Measurements from ENCODE around the gene RTN4IP1.
A peak's percentile ranks its signal among the peaks of the same experiment; 100 is the strongest.
"Not testable (repeated sequence)": the region's sequence is repeated elsewhere in the genome, so short reads cannot be mapped to it uniquely, and the experiment has no call there.

RTN4IP1 gene

DNA sequence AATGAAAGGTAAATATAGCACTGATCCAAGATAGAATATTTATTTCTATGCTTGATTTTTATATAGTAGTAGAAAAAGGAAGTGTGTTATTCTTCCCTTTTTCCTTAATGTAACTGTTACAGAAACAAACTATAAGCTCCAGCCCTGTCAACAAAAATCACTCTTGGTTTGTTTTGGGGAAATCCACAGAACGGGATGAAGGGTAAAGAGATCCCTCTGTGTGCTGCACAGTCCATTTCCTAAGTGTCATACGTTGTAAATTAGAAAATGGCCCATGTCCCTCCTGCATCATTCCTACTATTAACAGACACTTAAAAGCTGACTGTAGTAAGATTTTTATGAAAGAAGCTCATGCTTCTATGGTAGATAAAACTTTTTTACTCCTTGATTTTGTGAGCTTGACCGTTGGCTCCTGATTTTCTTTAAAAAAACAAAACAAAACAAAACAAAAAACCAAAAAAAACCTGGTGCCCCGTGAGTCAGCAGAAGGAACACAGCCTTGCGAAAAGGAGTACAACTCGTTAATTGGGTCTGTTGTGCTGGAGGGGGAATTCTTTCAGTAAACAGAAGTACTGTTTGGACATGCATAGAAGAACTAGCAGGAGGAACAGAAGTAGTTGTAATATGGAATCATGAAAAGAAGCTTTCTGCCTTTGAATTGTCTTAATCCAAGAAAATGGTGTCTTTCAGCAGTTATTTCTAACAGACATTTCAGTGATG lies 67.5 kb downstream of the RTN4IP1 start:
- no peak overlapping the region for H3K4me3 ChIP-seq (ENCODE audit: low read depth, low read length)
- no peak for DNase-seq (ENCODE audit: low read depth)
- TF ChIP-seq, protein P1, sequence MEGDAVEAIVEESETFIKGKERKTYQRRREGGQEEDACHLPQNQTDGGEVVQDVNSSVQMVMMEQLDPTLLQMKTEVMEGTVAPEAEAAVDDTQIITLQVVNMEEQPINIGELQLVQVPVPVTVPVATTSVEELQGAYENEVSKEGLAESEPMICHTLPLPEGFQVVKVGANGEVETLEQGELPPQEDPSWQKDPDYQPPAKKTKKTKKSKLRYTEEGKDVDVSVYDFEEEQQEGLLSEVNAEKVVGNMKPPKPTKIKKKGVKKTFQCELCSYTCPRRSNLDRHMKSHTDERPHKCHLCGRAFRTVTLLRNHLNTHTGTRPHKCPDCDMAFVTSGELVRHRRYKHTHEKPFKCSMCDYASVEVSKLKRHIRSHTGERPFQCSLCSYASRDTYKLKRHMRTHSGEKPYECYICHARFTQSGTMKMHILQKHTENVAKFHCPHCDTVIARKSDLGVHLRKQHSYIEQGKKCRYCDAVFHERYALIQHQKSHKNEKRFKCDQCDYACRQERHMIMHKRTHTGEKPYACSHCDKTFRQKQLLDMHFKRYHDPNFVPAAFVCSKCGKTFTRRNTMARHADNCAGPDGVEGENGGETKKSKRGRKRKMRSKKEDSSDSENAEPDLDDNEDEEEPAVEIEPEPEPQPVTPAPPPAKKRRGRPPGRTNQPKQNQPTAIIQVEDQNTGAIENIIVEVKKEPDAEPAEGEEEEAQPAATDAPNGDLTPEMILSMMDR (IDR thresholded peaks at IDR 0.05; ENCODE audit: low read depth, low read length, missing control alignments) = no peak

DNA sequence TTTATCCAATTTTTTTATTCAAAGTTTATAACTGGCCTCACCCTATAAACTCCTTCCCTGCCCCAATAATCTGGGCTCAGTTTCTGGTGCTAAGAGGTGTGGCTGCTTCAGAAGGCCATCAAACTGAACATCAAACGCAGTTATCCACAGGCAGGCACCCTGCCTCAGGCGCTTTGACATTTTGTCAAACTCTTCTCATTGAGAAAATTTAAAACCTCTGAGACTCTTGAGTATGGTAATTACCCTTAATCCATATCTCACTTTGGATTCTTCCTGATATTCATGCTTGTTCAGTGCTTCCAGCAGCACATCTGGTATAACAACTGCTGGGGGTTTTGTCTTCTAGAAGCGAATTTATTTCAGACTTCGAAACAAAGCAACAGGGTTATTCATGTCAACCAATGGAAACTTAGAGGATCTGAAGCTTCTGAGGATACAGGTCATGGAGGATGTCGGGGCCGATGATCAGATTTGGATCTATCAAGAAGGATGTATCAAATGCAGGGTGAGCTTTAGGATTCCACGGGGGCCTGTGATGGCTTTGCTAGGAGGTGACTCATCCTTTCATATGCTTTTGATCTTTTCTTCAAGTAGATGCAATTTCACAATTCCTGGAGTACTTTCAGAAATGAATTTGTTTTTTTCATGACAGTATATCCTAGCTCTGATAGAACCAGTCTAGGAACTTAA lies 68.2 kb downstream of the RTN4IP1 start:
- TF ChIP-seq, protein P1 (IDR thresholded peaks at IDR 0.05; ENCODE audit: low read depth, low read length, missing control alignments) = no peak
- DNase-seq (ENCODE audit: low read depth) = no peak
- no peak overlapping the region for H3K4me3 ChIP-seq (ENCODE audit: low read depth, low read length)

DNA sequence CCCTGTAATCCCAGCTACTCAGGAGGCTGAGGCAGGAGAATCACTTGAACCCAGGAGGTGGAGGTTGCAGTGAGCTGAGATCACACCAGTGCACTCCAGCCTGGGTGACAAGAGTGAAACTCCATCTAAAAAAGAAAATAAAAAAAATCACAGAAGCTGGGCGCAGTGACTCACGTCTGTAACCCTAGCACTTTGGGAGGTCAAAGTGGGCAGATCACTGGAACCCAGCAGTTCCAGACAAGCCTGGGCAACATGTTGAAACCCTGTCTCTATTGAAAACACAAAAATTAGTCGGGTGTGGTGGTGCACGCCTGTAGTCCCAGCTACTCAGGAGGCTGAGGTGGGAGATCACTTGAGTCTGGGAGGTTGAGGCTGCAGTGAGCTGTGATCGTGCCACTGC lies 69.6 kb downstream of the RTN4IP1 start:
- DNase-seq (ENCODE audit: low read depth) = not testable (repeated sequence)

GRCh38 chr6:106558364-106558763 lies 70.9 kb downstream of the RTN4IP1 start:
- no peak for DNase-seq (ENCODE audit: low read depth)
- TF ChIP-seq, protein P1 (IDR thresholded peaks at IDR 0.05; ENCODE audit: low read depth, low read length, missing control alignments) = no peak
- H3K4me3 ChIP-seq (ENCODE audit: low read depth, low read length) = no peak overlapping the region

More for the DNA sequence above, 69.6 kb downstream of the RTN4IP1 start:
- not testable (repeated sequence) for H3K4me3 ChIP-seq (ENCODE audit: low read depth, low read length)

DNA sequence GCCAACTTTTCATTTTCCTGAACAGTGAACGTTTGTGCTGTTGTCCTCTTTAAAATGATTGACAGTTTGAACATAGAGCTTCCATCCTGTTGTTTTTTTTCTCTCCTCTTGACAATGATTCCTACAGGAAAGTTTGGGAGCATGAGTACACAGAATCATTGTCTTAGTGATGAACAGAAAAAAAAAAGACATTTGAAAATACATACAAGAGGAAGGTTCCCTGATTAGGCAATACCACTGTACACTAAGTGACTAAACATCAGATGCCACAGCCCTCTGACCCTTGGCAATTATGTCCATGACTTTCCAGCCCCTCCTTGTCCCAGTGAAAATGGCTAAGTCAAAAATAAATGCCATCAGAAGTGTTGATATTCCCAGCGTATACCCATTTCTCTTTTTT lies 71.5 kb downstream of the RTN4IP1 start:
- H3K4me3 ChIP-seq (ENCODE audit: low read depth, low read length) = no peak overlapping the region
- DNase-seq (ENCODE audit: low read depth) = no peak
- TF ChIP-seq, protein P1 (IDR thresholded peaks at IDR 0.05; ENCODE audit: low read depth, low read length, missing control alignments) = no peak

DNA sequence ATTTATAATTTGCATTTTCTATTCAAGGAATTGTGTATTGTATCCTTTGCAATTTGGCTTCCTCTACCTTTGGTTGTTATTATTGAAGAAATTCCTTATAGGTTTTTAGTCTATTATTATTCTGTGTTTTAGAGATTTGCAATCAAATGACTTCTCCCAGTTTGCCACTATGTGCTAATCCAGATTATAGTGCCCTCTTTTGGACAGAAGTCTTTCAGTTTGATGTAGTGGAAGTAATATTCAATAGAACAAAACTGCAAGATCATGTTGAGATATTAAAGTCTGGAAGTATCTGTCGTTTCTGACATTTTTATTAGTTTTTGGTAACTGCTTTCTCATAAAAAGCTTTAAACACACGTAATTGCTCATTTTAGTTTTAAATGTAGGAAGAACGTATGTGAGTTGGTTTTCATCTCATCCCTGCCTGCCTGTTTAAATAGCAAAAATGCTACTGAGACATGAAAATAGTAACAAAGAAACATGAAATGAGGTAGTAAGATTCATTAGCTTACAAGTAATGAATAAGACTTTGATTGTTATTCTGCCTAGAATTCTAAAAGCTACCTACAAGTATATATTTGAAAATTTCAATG lies 72.8 kb downstream of the RTN4IP1 start:
- H3K4me3 ChIP-seq (ENCODE audit: low read depth, low read length) = no peak overlapping the region
- TF ChIP-seq, protein P1 (IDR thresholded peaks at IDR 0.05; ENCODE audit: low read depth, low read length, missing control alignments) = peak; percentile 9
- no peak for DNase-seq (ENCODE audit: low read depth)

- TF ChIP-seq, protein P1 (IDR thresholded peaks at IDR 0.05; ENCODE audit: low read depth, low read length, missing control alignments) = no peak
- DNase-seq (ENCODE audit: low read depth) = no peak
- H3K4me3 ChIP-seq (ENCODE audit: low read depth, low read length) = no peak overlapping the region
Observed at GRCh38 chr6:106555767-106556166, 73.5 kb downstream of the RTN4IP1 start.

Data from GM12864 (cell line).